ENCODE data around the gene CCDC174. TPM values are rescaled to one million over a fixed set of nuclear protein-coding genes. Genes with fewer than 3 reads are reported as not detected.

The CCDC174 gene
- polyA plus RNA-seq, 3 donors: 32.7 to 36.8 (median 36.8) TPM

GRCh38 chr3:14698601-14699244, 47.2 kb downstream of the CCDC174 start:
- DNase-seq: no peak

- DNase-seq: no peak
These were observed 48.1 kb downstream of the CCDC174 start for GRCh38 chr3:14699643-14700042.

GRCh38 chr3:14700891-14701290, 49.3 kb downstream of the CCDC174 start:
- no peak for DNase-seq

DNA sequence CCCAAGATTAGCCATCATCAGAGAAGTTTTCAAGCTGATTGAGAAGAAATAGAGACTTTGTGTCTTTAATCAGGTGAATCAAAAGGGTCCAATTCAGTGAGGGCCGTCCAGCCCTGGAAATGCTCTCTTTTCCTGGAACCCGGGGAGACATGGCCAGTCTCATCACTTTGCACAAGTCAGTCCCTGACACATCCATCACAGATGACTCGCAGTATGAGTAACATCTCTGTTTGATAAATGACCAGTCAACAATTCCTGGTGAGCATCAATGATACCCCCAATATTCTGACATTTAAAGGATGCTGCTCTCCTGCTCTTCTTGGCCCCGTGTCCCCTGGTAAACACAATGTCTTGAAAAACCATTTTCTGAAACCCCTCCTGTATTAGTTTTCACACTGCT, 50.1 kb downstream of the CCDC174 start:
- DNase-seq: no peak

DNA sequence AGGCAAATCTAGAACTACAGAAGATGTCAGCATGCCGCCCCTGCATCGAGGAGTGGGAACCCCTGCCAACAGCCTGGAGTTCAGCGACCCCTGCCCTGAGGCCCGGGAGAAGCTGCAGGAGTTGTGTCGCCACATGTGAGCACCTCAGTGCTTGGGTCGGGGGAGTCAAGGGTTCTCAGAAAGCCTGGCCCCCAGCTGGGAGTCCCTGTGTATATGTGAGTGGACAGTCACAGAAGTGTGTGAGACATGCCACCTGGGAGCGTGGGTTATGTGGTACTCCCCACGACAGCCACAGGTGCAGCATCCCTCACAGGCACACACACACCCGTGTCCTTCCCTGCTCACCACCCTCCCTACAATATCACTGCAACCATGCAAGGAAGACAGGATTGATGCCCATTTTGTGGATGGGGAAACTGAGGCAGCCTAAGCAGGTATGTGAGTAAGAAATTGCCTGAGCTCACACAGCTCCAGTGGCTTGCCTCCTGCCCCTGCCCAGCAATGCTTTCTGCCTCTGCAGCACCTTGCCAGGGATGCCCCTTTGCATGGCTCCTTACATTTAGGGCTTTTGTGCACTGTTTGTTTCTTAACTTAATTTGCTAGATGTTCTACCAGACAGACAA, 51.7 kb downstream of the CCDC174 start:
- DNase-seq: no peak

DNA sequence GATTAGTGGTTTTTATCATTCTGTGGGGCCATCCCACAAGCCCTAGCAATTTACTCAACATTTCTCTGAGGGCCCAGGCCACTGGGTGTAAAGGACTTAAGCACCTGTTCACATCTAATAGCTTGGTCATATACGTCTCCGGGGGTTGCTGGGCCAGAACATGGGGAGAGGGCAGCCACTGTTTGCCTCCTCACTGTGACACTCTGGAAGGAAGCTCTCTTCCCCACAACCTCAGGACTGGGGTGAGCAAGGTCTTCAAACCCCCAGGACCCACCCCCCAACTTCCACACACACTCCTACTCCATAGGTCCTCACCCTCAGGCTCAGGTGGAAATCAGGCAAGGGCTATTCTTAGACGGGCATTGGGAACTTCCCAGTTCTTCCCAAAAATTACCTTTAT, 52.2 kb downstream of the CCDC174 start:
- DNase-seq: no peak

- DNase-seq: no peak
These were observed 54.5 kb downstream of the CCDC174 start for GRCh38 chr3:14706096-14706495.

GRCh38 chr3:14716591-14716990, 65.0 kb downstream of the CCDC174 start:
- DNase-seq: no peak

DNA sequence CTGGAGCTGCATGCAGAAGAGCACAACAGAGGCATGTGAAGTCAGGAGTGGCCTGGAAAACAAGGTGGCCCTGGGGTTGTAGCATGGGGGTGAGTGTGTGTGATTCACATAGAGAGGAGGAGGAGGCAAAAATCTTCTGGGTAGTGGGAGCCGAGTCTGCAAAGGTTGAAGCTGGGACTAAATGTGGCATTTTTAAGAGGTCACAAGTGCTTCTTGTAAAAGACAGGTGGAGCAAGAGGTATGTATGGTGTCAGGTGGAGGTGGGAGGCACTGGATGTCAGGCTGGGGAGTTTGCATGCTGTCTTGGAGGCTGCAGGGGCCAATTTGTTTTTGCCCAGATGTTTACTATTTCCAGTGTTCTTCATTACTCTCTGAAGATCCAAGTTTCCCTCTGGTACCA, 65.7 kb downstream of the CCDC174 start:
- DNase-seq: no peak

- DNase-seq: no peak
These were observed 67.0 kb downstream of the CCDC174 start for GRCh38 chr3:14718539-14718938.

DNA sequence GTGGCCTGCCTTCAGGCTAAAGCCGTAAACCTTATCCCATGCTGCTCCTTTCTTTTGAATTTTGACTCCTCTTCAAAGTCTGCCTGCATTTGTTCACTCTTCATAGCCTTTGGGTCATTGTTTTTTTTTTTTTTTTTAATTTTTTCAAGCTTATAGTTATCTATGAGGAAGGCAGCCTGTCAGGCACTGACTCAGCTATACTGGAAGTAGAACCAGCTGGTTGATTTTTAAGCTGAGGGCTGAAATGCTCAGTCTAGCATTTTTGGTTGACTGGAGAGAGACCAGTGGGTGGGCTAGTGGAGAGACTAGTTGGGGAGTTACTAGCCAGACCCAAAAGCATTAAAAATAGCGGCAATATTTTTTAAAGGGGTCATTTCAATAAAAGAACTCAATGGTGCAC, 67.4 kb downstream of the CCDC174 start:
- DNase-seq: no peak

GRCh38 chr3:14721126-14721864, 69.7 kb downstream of the CCDC174 start:
- DNase-seq: no peak

Other genes starting within 250 kb of the CCDC174 start
- 10 to 100 TPM; 16.7 to 27.5 (median 22.6) TPM for gene SLC6A6, start 249.2 kb upstream of the CCDC174 start, polyA plus RNA-seq (ENCODE audit: insufficient read length in 3 of 3)
- 1 to 10 TPM; 1.1 to 2.5 (median 1.5) TPM for gene GRIP2, start 111.4 kb upstream of the CCDC174 start, polyA plus RNA-seq (ENCODE audit: insufficient read length in 3 of 3)
- under 1 TPM; 0.19 to 0.77 (median 0.25) TPM for gene C3orf20, start 23.4 kb downstream of the CCDC174 start, polyA plus RNA-seq (ENCODE audit: insufficient read length in 3 of 3)
- 10 to 100 TPM; 20.2 to 25.5 (median 23.9) TPM for gene FGD5, start 167.2 kb downstream of the CCDC174 start, polyA plus RNA-seq (ENCODE audit: insufficient read length in 3 of 3)

Data from renal pelvis (tissue), 4 donors.